GM23248 (cell line): ENCODE measurements around the gene GALNT17. TPM values are rescaled to one million over a fixed set of nuclear protein-coding genes. Genes with fewer than 3 reads are reported as not detected.

Source experiments
- DNase-seq: peaks from one replicate; pipeline ENCODE4 v3.0.0-alpha.2; 2015
- H2AFZ ChIP-seq: fragments of 200-600 bp; sonication (generic); 2 replicates; pipeline ENCODE4 v1.6.1; 2016; ENCODE audit warnings: antibody characterized with exemption
- H3F3A ChIP-seq: fragments of 200-600 bp; sonication (generic); 2 replicates; pipeline ENCODE4 v1.6.1; 2016; ENCODE audit warnings: mild to moderate bottlenecking, antibody characterized with exemption, mixed run types; ENCODE audit not compliant: insufficient read depth
- H3K27ac ChIP-seq: fragments of 200-600 bp; sonication (generic); 2 replicates; pipeline ENCODE4 v1.5.1; 2016; ENCODE audit warnings: mild to moderate bottlenecking
- H3K27me3 ChIP-seq: fragments of 200-600 bp; sonication (generic); replicated peaks from 2 replicates; pipeline ENCODE4 v1.6.1; 2016; ENCODE audit warnings: mild to moderate bottlenecking; ENCODE audit not compliant: insufficient read depth
- H3K36me3 ChIP-seq: fragments of 200-600 bp; sonication (generic); 2 replicates; pipeline ENCODE4 v1.6.1; 2016; ENCODE audit warnings: low read depth, mild to moderate bottlenecking
- H3K4me1 ChIP-seq: fragments of 200-600 bp; sonication (generic); 2 replicates; pipeline ENCODE4 v1.6.1; 2016; ENCODE audit warnings: mild to moderate bottlenecking; ENCODE audit not compliant: insufficient read depth
- H3K4me2 ChIP-seq: fragments of 200-600 bp; sonication (generic); one replicate; pipeline ENCODE4 v1.6.1; 2016; ENCODE audit warnings: mild to moderate bottlenecking; ENCODE audit not compliant: unreplicated experiment
- H3K4me3 ChIP-seq: fragments of 200-600 bp; sonication (generic); 2 replicates; pipeline ENCODE4 v1.5.1; 2016; ENCODE audit warnings: mild to moderate bottlenecking
- H3K79me2 ChIP-seq: fragments of 200-600 bp; sonication (generic); 2 replicates; pipeline ENCODE4 v1.6.1; 2016; ENCODE audit warnings: mild to moderate bottlenecking; ENCODE audit not compliant: insufficient read depth
- H3K9ac ChIP-seq: fragments of 200-600 bp; sonication (generic); 2 replicates; pipeline ENCODE4 v1.6.1; 2016; ENCODE audit warnings: mild to moderate bottlenecking
- H3K9me2 ChIP-seq: fragments of 200-600 bp; sonication (generic); 2 replicates; pipeline ENCODE4 v1.6.1; 2016; ENCODE audit warnings: mixed run types, mild to moderate bottlenecking, moderate library complexity; ENCODE audit not compliant: insufficient read depth
- H3K9me3 ChIP-seq: fragments of 200-600 bp; sonication (generic); one replicate; pipeline ENCODE4 v1.6.1; 2017; ENCODE audit warnings: low read depth
- H4K20me1 ChIP-seq: fragments of 200-600 bp; sonication (generic); 2 replicates; pipeline ENCODE4 v1.6.0; 2016; ENCODE audit not compliant: insufficient read depth
- EZH2 ChIP-seq: fragments of 200-600 bp; sonication (generic); IDR thresholded peaks from 2 replicates; pipeline ENCODE4 v1.6.1; 2018; ENCODE audit warnings: antibody characterized with exemption, mild to moderate bottlenecking; ENCODE audit not compliant: insufficient read depth, poor library complexity, severe bottlenecking
- EZH2phosphoT487 ChIP-seq: fragments of 200-600 bp; sonication (generic); IDR thresholded peaks from 2 replicates; pipeline ENCODE4 v1.6.1; 2018; ENCODE audit warnings: antibody characterized with exemption, moderate library complexity, mild to moderate bottlenecking, low read depth; ENCODE audit not compliant: insufficient read depth
- WGBS, 2 experiments: methylation state at CpG; one replicate each; pipeline ENCODE4 v1.1.6; 2015 to 2017; ENCODE audit warnings: low lambda C conversion rate in 2 of 2, low coverage in 1 of 2; ENCODE audit errors: missing lambda C conversion rate in 2 of 2; 5-methylcytosine and 5-hydroxymethylcytosine counted together
- in situ Hi-C: fragments of 300-500 bp; cut with MboI; formaldehyde crosslinking; loops from 2 replicates; pipeline ENCODE4 v1.15.0; 2020
- polyA plus RNA-seq: library from polyadenylated mRNA; unstranded; fragments of >200 nt; fragmentation: Nextera tagmentation; extraction: Ambion mirVana; gene quantifications from 2 replicates; pipeline ENCODE4 v1.2.1, GENCODE V29; 2016
- total RNA-seq: library from RNA; depleted of rRNA; stranded (reverse); fragments of >200 nt; shearing (Covaris generic); gene quantifications from 2 replicates; pipeline ENCODE4 v1.2.3, GENCODE V29; 2014

The GALNT17 gene
- total and polyA plus RNA-seq, 2 experiments from 2014 or later: not detected

DNA sequence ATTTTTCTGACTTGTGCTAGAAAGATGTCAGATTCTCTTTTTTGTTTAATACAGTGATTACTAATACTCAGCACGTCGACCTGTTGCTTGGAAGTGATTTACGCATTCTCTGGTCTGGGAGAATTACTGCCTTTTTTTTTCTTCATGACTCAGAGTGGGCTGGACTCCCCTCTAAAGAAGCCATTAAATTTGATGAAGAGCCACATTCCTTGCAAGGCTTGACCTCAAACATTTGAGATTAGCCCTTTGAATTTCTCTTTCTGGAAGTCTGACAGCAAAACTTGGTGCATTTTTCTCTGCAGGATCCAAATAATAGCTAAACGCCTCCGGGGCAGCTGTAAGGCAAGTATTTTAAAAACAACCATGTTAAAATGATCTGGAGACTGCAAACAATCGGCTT, 171.6 kb downstream of the GALNT17 start:
- no peaks in the 10 kb centered on the region for H4K20me1 ChIP-seq
- no peaks in the 10 kb centered on the region for H3K79me2 ChIP-seq
- TF ChIP-seq EZH2phosphoT487: no peak
- no peak for TF ChIP-seq EZH2
- in situ Hi-C loops: no loop called here
- no peak overlapping the region for H2AFZ ChIP-seq
- no peaks in the 10 kb centered on the region for H3F3A ChIP-seq
- no peak overlapping the region for H3K4me3 ChIP-seq
- H3K9me2 ChIP-seq: no peaks in the 10 kb centered on the region
- WGBS, 2 experiments: 1 to 4% methylated on average over 6 of the region's 6 CpGs
- no peaks in the 10 kb centered on the region for H3K27me3 ChIP-seq
- no peak overlapping the region for H3K9ac ChIP-seq
- no peaks in the 10 kb centered on the region for H3K4me1 ChIP-seq
- no peak overlapping the region for H3K27ac ChIP-seq
- H3K36me3 ChIP-seq: no peaks in the 10 kb centered on the region
- no peak for DNase-seq
- no peaks in the 10 kb centered on the region for H3K9me3 ChIP-seq
- H3K4me2 ChIP-seq: no peak overlapping the region

DNA sequence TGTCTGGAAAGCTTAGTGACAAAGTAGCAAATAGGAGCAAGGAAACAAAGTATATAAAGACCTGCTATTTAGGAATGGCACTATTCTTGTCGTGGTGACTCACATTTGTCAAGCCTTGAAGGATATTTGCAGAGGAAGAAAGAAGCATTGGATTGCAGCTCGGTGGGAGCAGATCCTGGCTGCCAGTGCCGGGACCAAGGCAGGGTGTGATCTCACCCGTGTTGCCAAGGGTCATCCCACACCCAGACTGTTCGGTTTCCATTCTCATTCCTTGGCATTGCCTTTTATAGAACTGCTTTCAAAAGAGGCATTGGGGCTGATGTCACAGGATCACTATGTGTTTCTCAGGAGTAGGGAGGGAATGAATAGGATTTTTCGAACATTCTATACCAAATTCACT, 176.2 kb downstream of the GALNT17 start:
- DNase-seq: no peak

GRCh38 chr7:71311576-71311975, 179.6 kb downstream of the GALNT17 start:
- H3K9ac ChIP-seq: no peak overlapping the region

More for the DNA sequence above, 176.2 kb downstream of the GALNT17 start:
- Histone ChIP-seq H3K36me3 (no peaks in the 10 kb centered on the region), H3K4me2 (no peak overlapping the region), H3K79me2 (no peaks in the 10 kb centered on the region), H4K20me1 (no peaks in the 10 kb centered on the region), H3K27me3 (no peaks in the 10 kb centered on the region), H3K9me3 (no peaks in the 10 kb centered on the region), H3F3A (no peaks in the 10 kb centered on the region), H3K4me1 (no peaks in the 10 kb centered on the region), H2AFZ (no peak overlapping the region), H3K27ac (no peak overlapping the region), H3K4me3 (no peak overlapping the region), H3K9me2 (no peaks in the 10 kb centered on the region), H3K9ac (no peak overlapping the region)
- TF ChIP-seq EZH2 (no peak), EZH2phosphoT487 (no peak)
- in situ Hi-C loops: no loop called here
- 2 to 4% methylated on average over 6 of the region's 6 CpGs for WGBS, 2 experiments

DNA sequence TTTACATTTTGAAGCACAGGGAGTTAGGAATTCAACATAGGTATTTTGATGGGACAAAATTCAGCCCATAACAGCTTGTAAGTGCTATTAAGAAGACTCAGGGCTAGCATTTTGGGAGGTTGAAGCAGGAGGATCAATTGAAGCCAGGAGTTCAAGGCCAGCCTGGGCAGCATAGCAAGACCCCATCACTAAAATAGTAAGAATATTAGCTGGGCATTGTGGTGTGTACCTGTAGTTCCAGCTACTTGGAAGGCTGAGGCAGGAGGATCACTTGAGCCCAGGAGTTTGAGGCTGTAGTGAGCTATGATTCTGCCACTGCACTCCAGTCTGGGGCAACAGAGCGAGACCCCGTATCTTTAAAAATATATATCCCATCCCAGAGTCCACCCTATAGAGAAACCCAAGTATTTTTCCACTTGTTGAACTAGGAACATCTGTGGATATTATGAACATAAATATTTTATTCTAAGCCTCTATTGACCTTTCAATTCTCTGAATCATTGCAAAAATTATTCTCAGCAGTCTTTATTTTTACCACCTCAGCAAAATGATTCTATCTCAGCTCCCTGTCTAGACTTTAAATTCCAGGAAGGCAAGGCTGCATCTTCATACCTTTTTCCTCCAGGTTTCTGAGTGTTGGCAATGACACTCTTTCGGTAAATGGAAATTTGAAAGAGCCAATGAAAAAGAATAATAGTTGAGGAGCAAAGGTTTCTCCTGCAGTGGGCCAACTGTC, 181.0 kb downstream of the GALNT17 start:
- Histone ChIP-seq H3K9me2 (no peaks in the 10 kb centered on the region), H3F3A (no peaks in the 10 kb centered on the region), H3K4me1 (no peaks in the 10 kb centered on the region), H3K9ac (no peak overlapping the region), H3K9me3 (no peaks in the 10 kb centered on the region), H3K27ac (no peak overlapping the region), H4K20me1 (no peaks in the 10 kb centered on the region), H3K27me3 (no peaks in the 10 kb centered on the region), H3K79me2 (no peaks in the 10 kb centered on the region), H2AFZ (no peak overlapping the region), H3K36me3 (no peaks in the 10 kb centered on the region), H3K4me3 (no peak overlapping the region), H3K4me2 (no peak overlapping the region)
- no peak for TF ChIP-seq EZH2
- no peak for TF ChIP-seq EZH2phosphoT487
- in situ Hi-C loops: no loop called here
- DNase-seq: no peak
- 39 to 40% methylated on average over 3 of the region's 3 CpGs for WGBS, 2 experiments

More at GRCh38 chr7:71311576-71311975, 179.6 kb downstream of the GALNT17 start:
- H3K27me3 ChIP-seq: no peaks in the 10 kb centered on the region
- TF ChIP-seq EZH2 (no peak), EZH2phosphoT487 (no peak)
- no peak for DNase-seq
- H3K4me1 ChIP-seq: no peaks in the 10 kb centered on the region
- no peaks in the 10 kb centered on the region for H3K36me3 ChIP-seq
- in situ Hi-C loops: no loop called here
- no peaks in the 10 kb centered on the region for H3K9me2 ChIP-seq
- H4K20me1 ChIP-seq: no peaks in the 10 kb centered on the region
- H3K4me3 ChIP-seq: no peak overlapping the region
- no peak overlapping the region for H2AFZ ChIP-seq
- no peaks in the 10 kb centered on the region for H3K9me3 ChIP-seq
- H3K79me2 ChIP-seq: no peaks in the 10 kb centered on the region
- no peak overlapping the region for H3K4me2 ChIP-seq
- H3K27ac ChIP-seq: no peak overlapping the region
- H3F3A ChIP-seq: no peaks in the 10 kb centered on the region
- WGBS, 2 experiments: 29 to 30% methylated on average over 2 of the region's 2 CpGs
